LNCaP clone FGC (cell line): ENCODE results near the gene CCDC178.

ENCODE experiments used
- DNase-seq: peaks from one replicate; pipeline ENCODE4 v3.0.0-alpha.2; 2011; ENCODE audit warnings: low read depth
- H3K4me3 ChIP-seq: 2 replicates; pipeline ENCODE4 v1.5.1; 2011; ENCODE audit warnings: mild to moderate bottlenecking, low read depth, low read length, control low read depth
- TF ChIP-seq, protein P1 (sequence below): IDR thresholded peaks from 2 replicates; pipeline ENCODE4 v1.5.1; 2012; ENCODE audit warnings: mild to moderate bottlenecking; ENCODE audit not compliant: control insufficient read depth, insufficient read depth; ENCODE audit errors: extremely low read depth

Gene CCDC178

DNA sequence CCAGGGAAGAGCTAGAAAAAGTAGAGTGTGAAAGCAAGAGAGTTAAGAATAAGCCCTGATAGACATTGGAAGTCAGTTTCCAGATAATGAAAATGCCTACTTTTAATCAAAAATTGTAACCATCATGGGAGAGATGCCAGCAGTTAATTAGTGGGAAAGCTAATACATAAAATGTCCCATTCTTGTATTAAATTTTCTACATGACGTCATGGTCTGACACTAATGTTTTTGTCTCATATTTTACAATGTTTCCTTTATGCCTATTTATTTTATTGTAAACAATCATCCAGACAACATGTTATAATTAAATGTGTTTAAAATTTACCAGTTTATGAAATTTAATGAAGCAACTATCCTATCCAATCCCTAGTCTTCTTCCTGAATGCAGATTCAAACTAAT lies 26.3 kb upstream of the CCDC178 start:
- TF ChIP-seq, protein P1, sequence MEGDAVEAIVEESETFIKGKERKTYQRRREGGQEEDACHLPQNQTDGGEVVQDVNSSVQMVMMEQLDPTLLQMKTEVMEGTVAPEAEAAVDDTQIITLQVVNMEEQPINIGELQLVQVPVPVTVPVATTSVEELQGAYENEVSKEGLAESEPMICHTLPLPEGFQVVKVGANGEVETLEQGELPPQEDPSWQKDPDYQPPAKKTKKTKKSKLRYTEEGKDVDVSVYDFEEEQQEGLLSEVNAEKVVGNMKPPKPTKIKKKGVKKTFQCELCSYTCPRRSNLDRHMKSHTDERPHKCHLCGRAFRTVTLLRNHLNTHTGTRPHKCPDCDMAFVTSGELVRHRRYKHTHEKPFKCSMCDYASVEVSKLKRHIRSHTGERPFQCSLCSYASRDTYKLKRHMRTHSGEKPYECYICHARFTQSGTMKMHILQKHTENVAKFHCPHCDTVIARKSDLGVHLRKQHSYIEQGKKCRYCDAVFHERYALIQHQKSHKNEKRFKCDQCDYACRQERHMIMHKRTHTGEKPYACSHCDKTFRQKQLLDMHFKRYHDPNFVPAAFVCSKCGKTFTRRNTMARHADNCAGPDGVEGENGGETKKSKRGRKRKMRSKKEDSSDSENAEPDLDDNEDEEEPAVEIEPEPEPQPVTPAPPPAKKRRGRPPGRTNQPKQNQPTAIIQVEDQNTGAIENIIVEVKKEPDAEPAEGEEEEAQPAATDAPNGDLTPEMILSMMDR: no peak
- no peak for DNase-seq
- H3K4me3 ChIP-seq: no peak overlapping the region

DNA sequence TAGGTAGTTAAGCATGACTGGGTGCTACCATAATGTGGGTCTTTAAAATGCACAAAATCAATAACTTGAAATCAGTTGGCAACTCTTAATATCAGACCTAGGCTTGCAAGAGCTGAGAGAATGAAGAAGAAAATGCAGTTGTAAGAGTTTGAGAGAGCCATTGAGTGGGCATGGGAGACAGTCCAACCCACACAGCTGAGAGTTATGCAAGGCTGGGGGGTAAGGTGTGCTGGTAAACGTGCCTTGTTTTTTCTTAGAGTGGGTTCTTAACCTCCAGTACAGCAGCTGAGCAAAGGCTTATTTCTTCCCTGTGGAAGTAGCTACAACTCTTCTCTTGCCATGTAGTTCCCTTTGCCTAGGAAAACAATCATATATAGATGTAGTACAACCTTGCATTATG lies 20.2 kb upstream of the CCDC178 start:
- DNase-seq: no peak
- no peak overlapping the region for H3K4me3 ChIP-seq
- TF ChIP-seq, protein P1: no peak

DNA sequence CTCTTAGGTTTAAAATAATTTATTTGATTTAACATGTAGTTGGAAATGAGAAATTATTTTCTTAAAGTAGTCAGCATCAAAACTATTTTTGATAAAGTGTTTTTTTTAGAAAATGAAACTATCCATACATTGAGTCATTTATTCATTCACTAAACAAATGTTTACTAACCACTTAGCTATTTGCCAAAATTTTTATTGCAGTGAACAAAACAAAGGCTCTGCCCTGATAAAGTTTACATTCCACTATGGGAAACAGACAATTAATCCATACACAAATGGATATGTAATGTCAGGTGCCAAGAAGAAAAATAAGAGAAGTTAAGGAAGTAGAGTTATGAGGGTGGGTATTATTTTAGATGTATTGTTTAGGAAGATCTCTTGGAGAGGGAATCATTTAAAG lies 19.1 kb upstream of the CCDC178 start:
- H3K4me3 ChIP-seq: no peak overlapping the region
- DNase-seq: peak; percentile 6
- TF ChIP-seq, protein P1: no peak

DNA sequence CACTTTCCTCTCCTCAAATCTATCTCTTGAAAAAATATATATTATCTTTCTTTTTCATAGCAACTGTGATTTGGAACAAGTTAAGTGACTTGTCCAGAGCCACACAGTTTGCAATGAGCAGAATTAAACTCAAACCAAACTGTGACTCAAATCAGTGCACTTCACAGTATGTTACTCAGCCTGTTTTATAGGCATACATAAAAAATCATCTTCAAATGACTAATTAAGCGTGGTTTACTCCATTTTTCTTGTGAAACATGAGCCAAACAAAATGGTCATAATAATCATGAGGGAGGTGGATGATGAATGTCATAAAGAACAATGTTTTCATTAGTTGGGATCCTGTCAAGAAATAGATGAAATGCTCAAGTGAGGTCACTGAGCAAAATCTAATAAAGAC lies 6.1 kb upstream of the CCDC178 start:
- no peak for DNase-seq
- no peak overlapping the region for H3K4me3 ChIP-seq
- TF ChIP-seq, protein P1: no peak

DNA sequence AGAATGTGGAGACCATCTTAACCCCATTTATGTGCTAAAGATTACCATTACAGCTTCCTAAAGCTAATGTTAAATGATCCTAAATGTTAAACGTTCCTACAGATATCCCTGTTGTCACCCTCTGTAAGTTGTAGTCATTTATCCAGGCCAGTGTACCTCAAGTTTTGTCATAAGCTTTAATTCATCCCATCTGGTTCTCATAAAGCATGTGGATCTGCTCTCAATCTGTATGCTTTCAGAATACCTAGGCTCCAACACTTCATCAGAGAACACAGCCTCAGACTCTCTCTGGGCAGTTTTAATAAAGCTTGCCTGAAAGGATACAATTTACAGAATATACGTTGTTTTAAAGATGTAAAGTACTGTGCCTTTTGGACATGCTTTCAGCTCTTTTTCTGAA lies 4.2 kb upstream of the CCDC178 start:
- H3K4me3 ChIP-seq: no peak overlapping the region
- TF ChIP-seq, protein P1: no peak
- DNase-seq: no peak

DNA sequence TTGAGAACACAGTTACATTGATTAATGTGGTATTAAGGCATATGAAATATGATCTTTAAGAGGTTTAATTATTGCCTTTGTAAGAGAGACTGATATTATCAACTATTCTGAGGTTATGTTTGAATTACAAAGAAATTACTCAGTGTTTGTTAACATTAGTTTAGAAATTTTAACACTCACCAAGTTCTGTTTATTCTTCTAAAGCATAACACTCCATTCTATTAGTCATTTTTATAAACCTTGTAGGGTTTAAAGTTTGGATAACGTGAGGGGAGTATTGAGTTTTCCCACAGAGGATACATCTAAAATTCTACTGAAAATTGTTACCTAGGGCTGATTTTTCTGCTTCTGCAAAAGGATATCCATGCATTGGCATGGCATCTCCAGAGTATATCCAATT lies 7.7 kb downstream of the CCDC178 start:
- H3K4me3 ChIP-seq: no peak overlapping the region
- TF ChIP-seq, protein P1: no peak
- no peak for DNase-seq

DNA sequence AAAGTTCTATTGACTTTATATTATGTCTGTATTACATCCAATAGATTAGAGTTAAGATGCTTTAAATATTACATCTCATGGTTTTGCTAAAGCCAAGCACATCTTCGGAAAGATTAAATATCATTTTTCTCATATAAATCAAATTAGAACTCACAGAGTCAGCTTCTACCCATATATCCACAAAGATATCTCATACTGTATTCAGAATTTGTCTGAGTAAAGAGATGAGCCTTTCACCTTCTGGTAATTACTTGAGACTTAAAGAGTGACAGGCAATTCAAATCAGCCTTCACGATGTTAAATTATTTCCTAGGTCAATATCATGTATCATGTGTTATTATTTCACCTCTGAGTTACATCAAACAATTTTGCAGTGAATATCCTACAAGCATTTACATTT lies 13.0 kb downstream of the CCDC178 start:
- TF ChIP-seq, protein P1: no peak
- DNase-seq: no peak
- H3K4me3 ChIP-seq: no peak overlapping the region
